Pancreas (tissue), 10 donors: Measurements from ENCODE around the gene DDX27. TPM values are rescaled to one million over a fixed set of nuclear protein-coding genes. Genes with fewer than 3 reads are reported as not detected.

Experiments
- ATAC-seq, 4 donors: fragments of 200-7000 bp; cut with Tn5 transposase; one replicate each; pipeline versions ENCODE4 v1.8.0 to v1.9.1; 2020; ENCODE audit warnings: mild to moderate bottlenecking in 4 of 4, moderate library complexity in 4 of 4
- DNase-seq, 6 donors: peaks; one replicate each; pipeline ENCODE4 v3.0.0-alpha.2; 2020
- FAIRE-seq: peaks from 2 replicates; lab custom pipeline; 2012; peaks lifted over from hg19 to GRCh38; lab: Jason Lieb, UNC
- H3K27ac ChIP-seq, 4 donors: fragments of 200-600 bp; sonication (generic); 1 replicate in 3 of 4; 2 replicates in 1 of 4; pipeline versions ENCODE4 v1.5.0 to v1.8.0; 2020
- H3K27me3 ChIP-seq, 4 donors: fragments of 200-600 bp; one replicate each; pipeline ENCODE4 v1.8.0; 2021
- H3K36me3 ChIP-seq, 3 donors: fragments of 200-600 bp; sonication (generic) in 1 of 3; one replicate each; pipeline versions ENCODE4 v1.5.0 to v1.8.0; 2020 to 2021
- H3K4me1 ChIP-seq, 3 donors: fragments of 200-600 bp; one replicate each; pipeline ENCODE4 v1.8.0; 2021
- H3K4me3 ChIP-seq, 4 donors: fragments of 200-600 bp; sonication (generic) in 2 of 4; one replicate each; pipeline versions ENCODE4 v1.5.0 to v1.8.0; 2020 to 2021
- H3K9me3 ChIP-seq, 4 donors: fragments of 200-600 bp; one replicate each; pipeline ENCODE4 v1.8.0; 2021
- WGBS, 2 donors: extraction: QIAGEN DNeasy Blood & Tissue Kit; methylation state at CpG; one replicate each; pipeline ENCODE4 v1.1.7; 2013; 5-methylcytosine and 5-hydroxymethylcytosine counted together
- intact Hi-C, 3 donors: fragments of 100-400 bp; cut with DNase I; formaldehyde crosslinking; loops; one replicate each; pipeline versions ENCODE4 v1.11.1 to v1.14.2; 2022
- polyA plus RNA-seq, 2 donors: library from polyadenylated mRNA; stranded (reverse); fragments of 200-250 nt; gene quantifications; one replicate each; pipeline ENCODE4 v1.2.3, GENCODE V29; 2013
- total RNA-seq, 6 donors: library from RNA; stranded (reverse); fragmentation: NEBNext Ultra II Directional in 4 of 6; extraction: Animal tissue kit (Norgen Biotek cat#: 25700) in 4 of 6; gene quantifications; one replicate each; pipeline versions ENCODE4 v1.2.1 to v1.2.4, GENCODE V29; 2021 to 2023
- TF ChIP-seq, protein P1 (sequence below), 4 donors: fragments of 200-600 bp; sonication (generic) in 3 of 4; IDR thresholded peaks; one replicate each; pipeline versions ENCODE4 v1.5.0 to v1.8.0; 2021; ENCODE audit warnings: antibody characterized with exemption in 4 of 4
- donor health status: healthy with polysubstance abuse.
- donor health status: DM: no; HTN: no; CAD: no; lungs with moderate emphysema.
- donor health status: DM: no; HTN: no; CAD: no.
- donor health status: control.
- donor health status: control.
- donor health status: Bipolar disorder and iron deficiency.
- donor health status: DM: yes; HTN: yes; CAD: no.
- donor health status: DM: no; HTN: no; CAD: no.
- donor health status: DM: no; HTN: no; CAD: no.
- donor health status: DM: yes; HTN: yes; CAD: no.

DDX27 gene
- total and polyA plus RNA-seq, 8 donors = 12.0 to 33.0 (median 17.4) TPM

DNA sequence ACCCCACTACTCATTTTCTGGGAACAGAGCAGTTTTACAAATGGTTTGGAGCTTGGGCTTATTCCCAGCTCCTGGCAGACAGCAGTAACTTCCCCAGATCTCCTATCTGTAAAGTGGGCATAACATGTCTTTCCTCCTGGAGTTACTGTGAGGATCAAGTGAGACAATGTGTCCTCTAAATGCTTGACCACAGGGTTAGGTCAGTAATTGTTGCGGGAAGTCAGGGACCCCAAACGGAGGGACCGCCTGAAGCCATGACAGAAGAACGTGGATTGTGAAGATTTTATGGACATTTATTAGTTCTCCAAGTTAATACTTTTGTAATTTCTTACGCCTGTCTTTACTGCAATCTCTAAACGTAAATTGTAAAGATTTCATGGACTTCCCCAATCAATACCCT, 73.9 kb downstream of the DDX27 start:
- ATAC-seq (no peak), FAIRE-seq (no peak), DNase-seq (no peak)
- H3K4me3 ChIP-seq = no peak overlapping the region
- intact Hi-C loops = no loop called here
- 97 to 99% methylated on average over 6 of the region's 6 CpGs for WGBS, 2 donors
- TF ChIP-seq, protein P1, sequence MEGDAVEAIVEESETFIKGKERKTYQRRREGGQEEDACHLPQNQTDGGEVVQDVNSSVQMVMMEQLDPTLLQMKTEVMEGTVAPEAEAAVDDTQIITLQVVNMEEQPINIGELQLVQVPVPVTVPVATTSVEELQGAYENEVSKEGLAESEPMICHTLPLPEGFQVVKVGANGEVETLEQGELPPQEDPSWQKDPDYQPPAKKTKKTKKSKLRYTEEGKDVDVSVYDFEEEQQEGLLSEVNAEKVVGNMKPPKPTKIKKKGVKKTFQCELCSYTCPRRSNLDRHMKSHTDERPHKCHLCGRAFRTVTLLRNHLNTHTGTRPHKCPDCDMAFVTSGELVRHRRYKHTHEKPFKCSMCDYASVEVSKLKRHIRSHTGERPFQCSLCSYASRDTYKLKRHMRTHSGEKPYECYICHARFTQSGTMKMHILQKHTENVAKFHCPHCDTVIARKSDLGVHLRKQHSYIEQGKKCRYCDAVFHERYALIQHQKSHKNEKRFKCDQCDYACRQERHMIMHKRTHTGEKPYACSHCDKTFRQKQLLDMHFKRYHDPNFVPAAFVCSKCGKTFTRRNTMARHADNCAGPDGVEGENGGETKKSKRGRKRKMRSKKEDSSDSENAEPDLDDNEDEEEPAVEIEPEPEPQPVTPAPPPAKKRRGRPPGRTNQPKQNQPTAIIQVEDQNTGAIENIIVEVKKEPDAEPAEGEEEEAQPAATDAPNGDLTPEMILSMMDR (IDR thresholded peaks at IDR 0.05) = no peak
- H3K36me3 ChIP-seq = peaks cover 3 to 32% (median 15%) of the 10 kb centered on the region in 3 donors
- H3K9me3 ChIP-seq = no peaks in the 10 kb centered on the region
- H3K27ac ChIP-seq = no peak overlapping the region
- no peaks in the 10 kb centered on the region for H3K27me3 ChIP-seq
- peaks cover 0 to 5% (median 0%) of the 10 kb centered on the region in 3 donors for H3K4me1 ChIP-seq

Other genes starting within 250 kb of the DDX27 start
- 10 to 100 TPM; 15.1 to 23.6 (median 18.5) TPM for gene CSE1L, start 173.1 kb upstream of the DDX27 start, total RNA-seq
- 10 to 100 TPM; 10.4 to 17.7 TPM for gene CSE1L, start 173.1 kb upstream of the DDX27 start, polyA plus RNA-seq
- 10 to 100 TPM; 43.9 to 62.8 (median 56.2) TPM for gene STAU1, start 31.1 kb upstream of the DDX27 start, total RNA-seq
- gene STAU1, start 31.1 kb upstream of the DDX27 start, polyA plus RNA-seq = 10 to 100 TPM; 18.9 to 29.6 TPM
- 10 to 100 TPM in 2 of 6 donors, 1 to 10 TPM in 4; 5.9 to 15.7 (median 7.2) TPM for gene ZNFX1, start 58.6 kb downstream of the DDX27 start, total RNA-seq
- 1 to 10 TPM; 4.3 to 6.2 TPM for gene ZNFX1, start 58.6 kb downstream of the DDX27 start, polyA plus RNA-seq